Neural crest cell (in vitro differentiated cells): ENCODE results near the gene LRGUK. TPM values are rescaled to one million over a fixed set of nuclear protein-coding genes. Genes with fewer than 3 reads are reported as not detected.

Source experiments
- DNase-seq: peaks from one replicate; pipeline ENCODE4 v3.0.0; 2021; ENCODE audit warnings: low read depth, mixed read lengths, low spot score
- H3K27ac Mint-ChIP-seq: one replicate; pipeline ENCODE4 v1.8.0; 2021; ENCODE audit warnings: mild to moderate bottlenecking, mixed read lengths; ENCODE audit not compliant: unreplicated experiment
- H3K27me3 Mint-ChIP-seq: 2 replicates; pipeline ENCODE4 v1.8.0; 2021; ENCODE audit warnings: low read depth, mild to moderate bottlenecking, mixed read lengths
- H3K36me3 Mint-ChIP-seq: 2 replicates; pipeline ENCODE4 v1.8.0; 2021; ENCODE audit warnings: low read depth, mild to moderate bottlenecking, mixed read lengths
- H3K4me1 Mint-ChIP-seq: 2 replicates; pipeline ENCODE4 v1.8.0; 2021; ENCODE audit warnings: mixed read lengths
- H3K4me3 Mint-ChIP-seq: one replicate; pipeline ENCODE4 v1.8.0; 2021; ENCODE audit warnings: mild to moderate bottlenecking, mixed read lengths
- H3K9me3 Mint-ChIP-seq: 2 replicates; pipeline ENCODE4 v1.8.0; 2021; ENCODE audit warnings: mixed read lengths
- CTCF ChIP-seq: fragments of 200-600 bp; sonication (generic); conservative IDR thresholded peaks from 2 replicates; pipeline ENCODE4 v1.5.0; 2021; ENCODE audit warnings: antibody characterized with exemption, mild to moderate bottlenecking
- total RNA-seq: library from RNA; stranded (reverse); gene quantifications from 2 replicates; pipeline ENCODE4 v1.2.1, GENCODE V29; 2021

LRGUK gene
- total RNA-seq, 1 donor from 2014 or later: 1.0 TPM

- no peak overlapping the region for H3K4me3 Mint-ChIP-seq
- H3K4me1 Mint-ChIP-seq: no peaks in the 10 kb centered on the region
- DNase-seq: no peak
- H3K27me3 Mint-ChIP-seq: no peaks in the 10 kb centered on the region
- H3K36me3 Mint-ChIP-seq: no peaks in the 10 kb centered on the region
- no peak overlapping the region for H3K27ac Mint-ChIP-seq
- H3K9me3 Mint-ChIP-seq: no peaks in the 10 kb centered on the region
- no peak for TF ChIP-seq CTCF
Measured at GRCh38 chr7:134179036-134180011, 52.2 kb downstream of the LRGUK start.

GRCh38 chr7:134180376-134180775, 53.2 kb downstream of the LRGUK start:
- no peak overlapping the region for H3K4me3 Mint-ChIP-seq
- H3K4me1 Mint-ChIP-seq: no peaks in the 10 kb centered on the region
- no peaks in the 10 kb centered on the region for H3K9me3 Mint-ChIP-seq
- no peaks in the 10 kb centered on the region for H3K36me3 Mint-ChIP-seq
- no peak for DNase-seq
- no peak overlapping the region for H3K27ac Mint-ChIP-seq
- TF ChIP-seq CTCF: no peak
- H3K27me3 Mint-ChIP-seq: no peaks in the 10 kb centered on the region

GRCh38 chr7:134182078-134182477, 54.9 kb downstream of the LRGUK start:
- no peaks in the 10 kb centered on the region for H3K9me3 Mint-ChIP-seq
- no peak overlapping the region for H3K27ac Mint-ChIP-seq
- H3K27me3 Mint-ChIP-seq: no peaks in the 10 kb centered on the region
- H3K36me3 Mint-ChIP-seq: no peaks in the 10 kb centered on the region
- no peak overlapping the region for H3K4me3 Mint-ChIP-seq
- no peak for DNase-seq
- TF ChIP-seq CTCF: no peak
- no peaks in the 10 kb centered on the region for H3K4me1 Mint-ChIP-seq

- Mint-ChIP-seq H3K4me1 (no peaks in the 10 kb centered on the region), H3K9me3 (no peaks in the 10 kb centered on the region), H3K36me3 (no peaks in the 10 kb centered on the region), H3K4me3 (no peak overlapping the region), H3K27me3 (no peaks in the 10 kb centered on the region), H3K27ac (no peak overlapping the region)
- no peak for TF ChIP-seq CTCF
- DNase-seq: no peak
Measured at GRCh38 chr7:134184767-134185166, 57.6 kb downstream of the LRGUK start.

- no peak for DNase-seq
- no peak for TF ChIP-seq CTCF
- Mint-ChIP-seq H3K27me3 (no peaks in the 10 kb centered on the region), H3K4me3 (no peak overlapping the region), H3K27ac (no peak overlapping the region), H3K36me3 (no peaks in the 10 kb centered on the region), H3K4me1 (no peaks in the 10 kb centered on the region), H3K9me3 (no peaks in the 10 kb centered on the region)
Measured at GRCh38 chr7:134186027-134186426, 58.9 kb downstream of the LRGUK start.
